ENCODE results near the gene DMD.
"Not testable (repeated sequence)": the region's sequence is repeated elsewhere in the genome, so short reads cannot be mapped to it uniquely, and the experiment has no call there.

Gene DMD

DNA sequence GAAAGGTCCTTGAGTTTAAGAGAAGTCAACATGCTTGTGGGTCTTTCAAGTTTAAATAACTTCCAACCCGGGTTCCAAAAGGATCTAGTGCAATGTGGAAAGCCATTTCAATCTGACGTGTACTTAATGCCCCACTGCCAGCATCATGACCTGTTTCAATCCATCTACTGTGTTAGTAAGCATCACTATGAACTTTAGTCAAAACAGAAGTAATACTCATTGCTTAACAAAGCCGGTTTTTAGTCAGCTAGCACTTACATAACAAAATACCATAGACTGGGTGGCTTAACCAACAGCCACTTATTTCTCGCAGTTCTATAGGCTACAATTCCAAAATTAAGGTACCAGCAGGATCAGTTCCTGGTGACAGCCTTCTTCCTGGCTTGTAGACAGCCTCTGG lies 677.5 kb downstream of the DMD start:
- TF ChIP-seq, protein P1, sequence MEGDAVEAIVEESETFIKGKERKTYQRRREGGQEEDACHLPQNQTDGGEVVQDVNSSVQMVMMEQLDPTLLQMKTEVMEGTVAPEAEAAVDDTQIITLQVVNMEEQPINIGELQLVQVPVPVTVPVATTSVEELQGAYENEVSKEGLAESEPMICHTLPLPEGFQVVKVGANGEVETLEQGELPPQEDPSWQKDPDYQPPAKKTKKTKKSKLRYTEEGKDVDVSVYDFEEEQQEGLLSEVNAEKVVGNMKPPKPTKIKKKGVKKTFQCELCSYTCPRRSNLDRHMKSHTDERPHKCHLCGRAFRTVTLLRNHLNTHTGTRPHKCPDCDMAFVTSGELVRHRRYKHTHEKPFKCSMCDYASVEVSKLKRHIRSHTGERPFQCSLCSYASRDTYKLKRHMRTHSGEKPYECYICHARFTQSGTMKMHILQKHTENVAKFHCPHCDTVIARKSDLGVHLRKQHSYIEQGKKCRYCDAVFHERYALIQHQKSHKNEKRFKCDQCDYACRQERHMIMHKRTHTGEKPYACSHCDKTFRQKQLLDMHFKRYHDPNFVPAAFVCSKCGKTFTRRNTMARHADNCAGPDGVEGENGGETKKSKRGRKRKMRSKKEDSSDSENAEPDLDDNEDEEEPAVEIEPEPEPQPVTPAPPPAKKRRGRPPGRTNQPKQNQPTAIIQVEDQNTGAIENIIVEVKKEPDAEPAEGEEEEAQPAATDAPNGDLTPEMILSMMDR (IDR thresholded peaks at IDR 0.05; ENCODE audit: low read depth, low read length), result no peak
- no peak overlapping the region for H3K4me3 ChIP-seq (ENCODE audit: low read depth, low read length)

DNA sequence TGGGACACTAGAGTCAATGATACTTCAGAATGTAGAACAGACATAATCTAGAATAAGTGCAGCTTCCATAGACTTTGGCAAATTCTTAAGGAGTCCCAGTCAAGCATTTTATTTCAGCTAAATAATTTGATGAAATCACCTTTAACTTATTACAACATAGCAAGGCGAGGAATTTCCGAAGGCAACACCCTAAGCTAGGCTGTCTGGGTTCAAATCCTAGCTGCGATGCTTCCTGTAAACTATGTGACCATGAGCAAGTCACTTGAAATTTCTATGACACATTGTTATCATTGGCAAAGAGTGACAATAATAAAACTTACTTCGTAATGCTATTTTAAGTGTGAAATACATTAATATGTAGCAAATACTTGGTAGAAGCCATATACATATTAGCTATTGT lies 679.1 kb downstream of the DMD start:
- H3K4me3 ChIP-seq (ENCODE audit: low read depth, low read length), result no peak overlapping the region
- TF ChIP-seq, protein P1 (IDR thresholded peaks at IDR 0.05; ENCODE audit: low read depth, low read length), result no peak

DNA sequence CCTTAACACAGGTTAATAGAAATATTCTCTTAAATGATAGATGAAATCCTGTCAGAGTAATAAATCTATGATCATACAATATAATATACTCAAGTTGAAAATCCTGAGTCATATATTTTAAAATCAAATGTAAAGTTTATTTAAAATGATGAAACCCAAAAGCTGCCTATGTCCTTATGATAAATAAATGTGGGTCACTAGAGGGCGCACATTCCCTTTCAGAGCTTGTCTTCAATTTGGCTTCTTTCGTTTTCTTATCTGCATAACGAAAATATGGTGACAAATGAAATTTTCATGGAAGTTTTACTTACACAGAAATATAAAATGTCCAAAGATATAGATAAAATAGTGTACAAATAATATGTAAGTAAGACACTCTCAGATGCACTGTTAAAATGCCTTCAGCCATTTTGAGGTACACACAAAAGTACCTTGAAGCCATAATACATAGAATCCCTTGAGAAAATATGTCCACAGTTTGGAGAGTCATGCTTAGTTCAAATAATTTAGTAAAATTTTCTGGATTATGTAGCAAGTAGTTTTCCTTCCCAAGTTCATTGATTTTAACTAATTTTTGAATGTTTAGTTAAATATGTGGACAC lies 680.4 kb downstream of the DMD start:
- H3K4me3 ChIP-seq (ENCODE audit: low read depth, low read length), result no peak overlapping the region
- TF ChIP-seq, protein P1 (IDR thresholded peaks at IDR 0.05; ENCODE audit: low read depth, low read length), result peak; percentile 26; the same call in 1 of the 2 replicates

DNA sequence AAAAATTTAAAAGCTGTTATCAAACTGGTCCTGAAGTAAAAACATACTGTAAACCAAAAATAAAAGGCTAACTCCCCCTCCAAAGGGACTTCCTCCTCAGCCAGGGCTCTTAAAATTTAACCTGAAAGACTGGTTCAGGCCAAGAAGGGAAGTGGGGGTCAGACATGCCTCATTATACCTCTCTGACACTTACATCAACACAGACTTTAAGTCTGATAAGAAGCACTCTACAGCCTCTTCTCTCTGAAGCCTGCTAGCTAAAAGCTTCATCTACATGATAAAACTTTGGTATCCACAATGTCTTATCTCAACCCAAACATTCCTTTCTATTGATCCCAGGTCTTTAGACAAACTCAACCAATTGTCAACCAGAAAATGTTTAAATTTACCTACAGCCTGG lies 682.9 kb downstream of the DMD start:
- H3K4me3 ChIP-seq (ENCODE audit: low read depth, low read length), result not testable (repeated sequence)

DNA sequence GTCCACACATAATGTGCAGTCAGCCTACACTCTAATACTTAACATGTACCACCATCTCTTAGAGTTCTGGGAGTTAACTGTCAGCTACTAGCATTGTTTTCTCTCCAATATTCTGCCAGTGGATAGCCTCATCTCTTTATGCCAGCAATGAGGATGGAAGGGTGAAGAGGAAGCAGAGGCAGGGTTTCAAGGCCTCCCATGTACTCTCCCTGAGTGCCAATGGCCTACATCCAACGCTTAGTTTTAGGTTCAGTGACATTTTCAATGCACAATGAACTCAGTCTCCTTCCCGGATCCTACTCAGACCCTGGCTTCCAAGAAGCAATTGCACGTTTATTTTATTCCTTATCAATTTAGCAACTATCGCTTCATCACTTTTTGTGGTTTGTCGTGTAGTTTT lies 686.1 kb downstream of the DMD start:
- TF ChIP-seq, protein P1 (IDR thresholded peaks at IDR 0.05; ENCODE audit: low read depth, low read length), result no peak
- no peak overlapping the region for H3K4me3 ChIP-seq (ENCODE audit: low read depth, low read length)

DNA sequence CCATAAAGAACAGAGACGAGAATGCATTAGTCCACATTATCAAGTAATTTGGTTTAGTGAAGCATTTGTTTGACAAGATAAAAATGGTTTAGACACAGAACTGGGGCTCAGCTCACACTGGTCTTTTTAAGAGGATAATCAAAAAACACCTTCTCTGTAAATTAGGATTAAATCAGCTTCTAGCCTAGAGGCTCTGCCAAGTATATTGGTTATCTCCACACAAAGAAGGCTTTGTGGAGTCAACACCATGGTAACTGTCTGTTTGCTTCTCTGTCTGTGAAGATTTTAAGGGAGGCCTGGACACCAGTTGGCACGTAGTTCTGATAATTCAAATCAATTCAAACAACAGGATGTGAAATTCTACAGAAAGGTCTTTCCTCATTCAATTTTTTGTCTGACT lies 687.0 kb downstream of the DMD start:
- TF ChIP-seq, protein P1 (IDR thresholded peaks at IDR 0.05; ENCODE audit: low read depth, low read length), result no peak
- no peak overlapping the region for H3K4me3 ChIP-seq (ENCODE audit: low read depth, low read length)

DNA sequence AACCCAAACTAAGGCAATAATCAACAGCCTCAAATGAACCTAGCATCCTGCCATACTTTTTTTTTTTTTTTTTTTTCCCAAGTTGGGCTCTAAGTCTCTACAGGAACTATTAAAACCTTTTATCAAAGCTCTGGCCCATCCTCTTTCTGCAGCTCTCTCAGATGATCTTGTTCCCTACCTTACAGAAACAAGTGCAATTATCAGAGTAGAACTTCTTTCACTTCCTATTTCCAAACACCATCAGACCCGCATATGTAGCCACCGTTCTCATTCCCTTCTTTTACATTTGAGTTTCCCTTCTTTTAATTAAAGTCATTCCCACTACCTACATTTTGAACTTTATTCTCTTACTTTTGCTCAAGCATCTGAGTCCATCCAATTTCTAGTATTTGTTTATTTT lies 690.6 kb downstream of the DMD start:
- TF ChIP-seq, protein P1 (IDR thresholded peaks at IDR 0.05; ENCODE audit: low read depth, low read length), result no peak
- H3K4me3 ChIP-seq (ENCODE audit: low read depth, low read length), result no peak overlapping the region

DNA sequence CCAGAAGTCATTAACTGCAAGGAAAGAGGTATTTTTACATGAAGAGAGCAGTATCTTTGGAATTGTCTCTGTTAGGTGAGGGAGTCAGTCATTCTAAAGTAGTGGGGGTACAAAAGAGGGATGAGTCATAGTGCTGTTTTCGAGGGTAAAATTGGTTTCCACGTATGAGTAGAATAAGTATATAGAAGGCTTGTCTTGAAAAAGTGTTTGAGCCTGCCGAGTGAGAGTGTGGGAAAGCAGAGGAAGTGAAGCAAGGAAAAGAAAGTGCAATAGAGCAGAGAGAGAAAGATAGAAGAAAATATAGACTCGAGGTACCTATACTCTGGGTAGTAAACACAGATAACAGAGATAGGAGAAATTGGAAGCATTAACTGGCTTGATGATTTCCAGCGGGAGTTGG lies 696.4 kb downstream of the DMD start:
- no peak overlapping the region for H3K4me3 ChIP-seq (ENCODE audit: low read depth, low read length)
- TF ChIP-seq, protein P1 (IDR thresholded peaks at IDR 0.05; ENCODE audit: low read depth, low read length), result no peak

All from WI38 (cell line).